T-helper 17 cell (primary cell): ENCODE results near the gene DNAAF2. TPM values are rescaled to one million over a fixed set of nuclear protein-coding genes. Genes with fewer than 3 reads are reported as not detected.
A peak's percentile ranks its signal among the peaks of the same experiment; 100 is the strongest.
"Not testable (repeated sequence)": the region's sequence is repeated elsewhere in the genome, so short reads cannot be mapped to it uniquely, and the experiment has no call there.

Experiments used
- ATAC-seq: fragments of 150-1000 bp; cut with Tn5 transposase; 2 replicates; pipeline ENCODE4 v1.10.0; 2021; ENCODE audit warnings: mild to moderate bottlenecking, moderate library complexity
- DNase-seq, 3 donors: peaks; one replicate each; pipeline versions ENCODE4 v3.0.0 to v3.0.0-alpha.2; 2020 to 2021
- H3K9me3 ChIP-seq: one replicate; pipeline ENCODE4 v1.7.0; 2013; ENCODE audit warnings: low read length, mild to moderate bottlenecking; ENCODE audit not compliant: control insufficient read depth, poor library complexity, severe bottlenecking
- H3K27ac Mint-ChIP-seq: one replicate; pipeline ENCODE4 v1.8.0; 2022; ENCODE audit warnings: mild to moderate bottlenecking, moderate library complexity, mixed read lengths
- H3K27me3 Mint-ChIP-seq: one replicate; pipeline ENCODE4 v1.8.0; 2022; ENCODE audit warnings: mixed read lengths
- H3K36me3 Mint-ChIP-seq: one replicate; pipeline ENCODE4 v1.8.0; 2022; ENCODE audit warnings: low read depth, mixed read lengths
- H3K4me1 Mint-ChIP-seq: one replicate; pipeline ENCODE4 v1.8.0; 2022; ENCODE audit warnings: mild to moderate bottlenecking, mixed read lengths
- H3K4me3 Mint-ChIP-seq: one replicate; pipeline ENCODE4 v1.8.0; 2022; ENCODE audit warnings: mild to moderate bottlenecking, moderate library complexity, mixed read lengths
- total RNA-seq, 4 donors: library from RNA in 2 of 4; stranded (reverse) in 2 of 4; gene quantifications; one replicate each; pipeline ENCODE4 v1.2.3 and lab custom pipeline; 2022 to 2026

Gene DNAAF2
- total RNA-seq, 2 donors from 2014 or later = 25.7 to 34.0 TPM

DNA sequence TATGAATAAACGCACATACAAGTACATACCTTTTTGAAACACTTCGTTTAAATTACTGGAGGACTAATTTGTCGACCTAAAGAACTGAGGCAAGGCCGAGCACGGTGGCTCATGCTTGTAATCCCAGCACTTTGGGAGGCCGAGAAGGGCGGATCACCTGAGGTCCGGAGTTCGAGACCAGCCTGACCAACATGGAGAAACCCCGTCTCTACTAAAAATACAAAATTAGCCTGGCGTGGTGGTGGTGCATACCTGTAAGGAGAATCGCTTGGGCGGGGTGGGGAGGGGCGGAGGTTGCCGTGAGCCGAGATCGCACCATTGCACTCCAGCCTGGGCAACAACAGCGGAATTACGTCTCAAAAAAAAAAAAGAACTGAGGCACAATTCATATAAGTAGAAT is 15.8 kb downstream of the DNAAF2 start:
- not testable (repeated sequence) for DNase-seq, H3K9me3 ChIP-seq, ATAC-seq, H3K27me3 Mint-ChIP-seq
- H3K36me3 Mint-ChIP-seq = peaks cover 11% of the 10 kb centered on the region
- H3K4me3 Mint-ChIP-seq = peak overlapping the region; percentile 96
- H3K27ac Mint-ChIP-seq = peak overlapping the region; percentile 99
- H3K4me1 Mint-ChIP-seq = peaks cover 31% of the 10 kb centered on the region

DNA sequence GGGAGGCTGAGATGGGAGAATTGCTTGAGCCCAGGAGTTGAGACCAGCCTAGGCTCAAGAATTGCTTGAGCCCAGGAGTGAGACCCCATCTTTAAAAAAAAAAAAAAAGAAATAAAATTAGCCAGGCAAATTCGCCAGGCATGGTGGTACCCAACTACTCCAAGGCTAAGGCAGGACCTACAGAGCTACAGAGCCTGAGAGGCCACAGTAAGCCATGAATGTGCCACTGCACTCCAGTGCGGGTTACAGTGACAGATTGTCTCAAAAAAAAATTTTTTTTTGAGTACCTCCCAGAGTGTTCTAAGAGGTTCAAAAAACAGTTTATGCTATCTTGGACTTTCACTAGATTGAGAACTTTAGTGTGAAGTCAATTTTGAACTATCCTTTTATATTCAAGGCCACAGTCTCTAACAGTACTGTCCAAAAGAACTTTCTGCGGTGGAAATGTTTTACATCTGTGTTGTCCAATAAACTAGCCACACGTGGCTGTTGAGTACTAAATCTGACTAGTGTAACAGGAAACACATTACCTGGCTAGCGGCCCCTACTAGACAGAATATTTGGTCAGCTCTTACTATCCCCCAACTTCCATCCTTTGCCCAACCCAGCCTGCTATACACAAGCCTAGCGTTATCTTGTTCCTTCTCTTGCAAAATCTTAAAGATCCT is 17.1 kb downstream of the DNAAF2 start:
- ATAC-seq (no peak), DNase-seq (no peak)
- Mint-ChIP-seq H3K27ac (peak overlapping the region; percentile 99), H3K4me3 (peak overlapping the region; percentile 96), H3K36me3 (peaks cover 11% of the 10 kb centered on the region), H3K4me1 (peaks cover 30% of the 10 kb centered on the region), H3K27me3 (no peaks in the 10 kb centered on the region)
- no peaks in the 10 kb centered on the region for H3K9me3 ChIP-seq

DNA sequence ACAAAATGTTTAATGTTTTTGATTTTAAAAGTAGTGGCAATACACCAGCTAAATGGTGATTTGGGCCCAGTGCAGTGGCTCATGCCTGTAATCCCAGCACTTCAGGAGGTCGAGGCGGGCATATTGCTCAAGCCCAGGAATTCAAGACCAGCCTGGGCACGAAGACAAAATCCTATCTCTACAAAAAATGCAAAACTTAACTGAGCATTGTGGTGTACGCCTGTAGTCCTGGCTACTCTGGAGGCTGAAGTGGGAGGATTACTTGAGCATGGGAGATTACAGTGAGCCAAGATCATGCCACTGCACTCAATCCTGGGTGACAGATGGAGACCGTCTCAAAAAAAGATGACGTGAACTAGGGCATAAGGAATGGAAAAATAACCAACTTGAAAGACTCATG is 19.3 kb downstream of the DNAAF2 start:
- H3K4me3 Mint-ChIP-seq = no peak overlapping the region

DNA sequence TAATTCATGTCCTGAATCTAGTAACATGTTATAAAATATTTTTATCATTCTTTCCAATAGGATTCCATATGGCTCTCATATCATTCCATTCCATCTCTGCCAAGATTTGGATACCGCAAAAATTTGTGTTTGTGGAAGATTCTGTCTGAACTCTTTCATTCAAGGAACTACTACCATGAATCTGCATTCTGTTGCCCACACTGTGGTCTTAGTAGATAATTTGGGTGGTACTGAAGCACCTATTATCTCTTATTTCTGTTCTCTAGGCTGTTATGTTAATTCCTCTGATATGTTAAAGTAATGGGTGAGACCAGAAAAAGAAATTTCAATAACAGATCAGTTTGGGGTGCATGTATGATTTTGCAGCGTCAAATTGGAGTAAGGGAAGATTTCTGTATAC is 20.8 kb downstream of the DNAAF2 start:
- no peaks in the 10 kb centered on the region for H3K9me3 ChIP-seq
- DNase-seq = no peak
- Mint-ChIP-seq H3K27ac (no peak overlapping the region), H3K4me1 (peaks cover 18% of the 10 kb centered on the region), H3K36me3 (peaks cover 6% of the 10 kb centered on the region), H3K27me3 (no peaks in the 10 kb centered on the region), H3K4me3 (no peak overlapping the region)
- no peak for ATAC-seq

More for the DNA sequence above, 19.3 kb downstream of the DNAAF2 start:
- ATAC-seq = no peak
- DNase-seq = no peak
- Mint-ChIP-seq H3K27me3 (no peaks in the 10 kb centered on the region), H3K4me1 (peaks cover 22% of the 10 kb centered on the region), H3K36me3 (peaks cover 10% of the 10 kb centered on the region), H3K27ac (peak overlapping the region; percentile 99)
- H3K9me3 ChIP-seq = no peaks in the 10 kb centered on the region

DNA sequence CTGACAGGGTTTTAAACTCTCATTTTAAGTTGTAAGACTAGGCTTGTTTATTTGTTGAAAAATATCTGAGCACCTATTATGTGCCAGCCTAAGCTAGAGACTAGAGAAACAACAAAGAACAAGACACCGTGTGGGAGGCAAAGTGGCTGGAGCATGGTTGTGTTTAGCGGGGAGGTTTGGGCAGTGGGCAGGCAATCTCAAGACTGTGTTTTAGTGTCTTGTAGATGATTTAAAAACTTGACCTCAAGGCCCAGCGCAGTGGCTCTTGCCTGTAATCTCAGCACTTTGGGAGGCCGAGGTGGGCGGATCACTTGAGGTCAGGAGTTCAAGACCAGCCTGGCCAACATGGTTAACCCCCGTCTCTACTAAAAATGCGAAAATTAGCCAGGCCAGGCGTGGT is 22.4 kb downstream of the DNAAF2 start:
- ATAC-seq = no peak
- Mint-ChIP-seq H3K4me1 (peaks cover 9% of the 10 kb centered on the region), H3K36me3 (no peaks in the 10 kb centered on the region), H3K27ac (peak overlapping the region; percentile 6), H3K4me3 (no peak overlapping the region), H3K27me3 (no peaks in the 10 kb centered on the region)
- no peaks in the 10 kb centered on the region for H3K9me3 ChIP-seq
- DNase-seq = no peak

DNA sequence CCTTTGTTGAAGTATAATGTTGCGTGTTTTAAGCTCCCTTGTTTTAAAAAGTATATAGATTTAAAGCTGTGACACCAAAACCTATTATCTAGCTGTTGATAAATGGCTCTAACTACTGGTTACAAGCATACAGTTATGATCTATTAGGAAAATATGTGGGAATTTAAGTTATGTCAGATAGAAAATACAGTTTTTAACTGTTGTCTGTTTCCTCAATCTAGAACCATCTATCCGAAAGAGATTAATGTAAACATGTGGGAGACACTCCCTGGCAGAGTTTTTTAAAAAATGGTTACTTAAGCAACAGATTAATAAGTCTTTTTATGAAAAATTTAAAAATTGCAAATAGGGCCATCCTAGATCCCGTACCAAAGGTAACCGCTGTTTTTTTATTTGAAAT is 22.8 kb downstream of the DNAAF2 start:
- DNase-seq (no peak), ATAC-seq (no peak)
- Mint-ChIP-seq H3K27me3 (no peaks in the 10 kb centered on the region), H3K27ac (peak overlapping the region; percentile 6), H3K4me1 (peaks cover 5% of the 10 kb centered on the region), H3K4me3 (no peak overlapping the region), H3K36me3 (no peaks in the 10 kb centered on the region)
- no peaks in the 10 kb centered on the region for H3K9me3 ChIP-seq

DNA sequence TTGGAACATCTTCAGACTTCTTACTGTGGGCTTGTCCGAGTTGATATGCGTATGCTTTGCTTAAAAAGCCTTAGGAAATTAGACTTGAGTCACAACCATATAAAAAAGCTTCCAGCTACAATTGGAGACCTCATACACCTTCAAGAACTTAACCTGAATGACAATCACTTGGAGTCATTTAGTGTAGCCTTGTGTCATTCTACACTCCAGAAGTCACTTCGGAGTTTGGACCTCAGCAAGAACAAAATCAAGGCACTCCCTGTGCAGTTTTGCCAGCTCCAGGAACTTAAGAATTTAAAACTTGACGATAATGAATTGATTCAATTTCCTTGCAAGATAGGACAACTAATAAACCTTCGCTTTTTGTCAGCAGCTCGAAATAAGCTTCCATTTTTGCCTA is 27.5 kb downstream of the DNAAF2 start:
- DNase-seq (no peak), ATAC-seq (no peak)
- no peaks in the 10 kb centered on the region for H3K9me3 ChIP-seq
- no peak overlapping the region for H3K27ac Mint-ChIP-seq
- H3K36me3 Mint-ChIP-seq = no peaks in the 10 kb centered on the region
- H3K4me3 Mint-ChIP-seq = no peak overlapping the region
- no peaks in the 10 kb centered on the region for H3K4me1 Mint-ChIP-seq
- no peaks in the 10 kb centered on the region for H3K27me3 Mint-ChIP-seq

DNA sequence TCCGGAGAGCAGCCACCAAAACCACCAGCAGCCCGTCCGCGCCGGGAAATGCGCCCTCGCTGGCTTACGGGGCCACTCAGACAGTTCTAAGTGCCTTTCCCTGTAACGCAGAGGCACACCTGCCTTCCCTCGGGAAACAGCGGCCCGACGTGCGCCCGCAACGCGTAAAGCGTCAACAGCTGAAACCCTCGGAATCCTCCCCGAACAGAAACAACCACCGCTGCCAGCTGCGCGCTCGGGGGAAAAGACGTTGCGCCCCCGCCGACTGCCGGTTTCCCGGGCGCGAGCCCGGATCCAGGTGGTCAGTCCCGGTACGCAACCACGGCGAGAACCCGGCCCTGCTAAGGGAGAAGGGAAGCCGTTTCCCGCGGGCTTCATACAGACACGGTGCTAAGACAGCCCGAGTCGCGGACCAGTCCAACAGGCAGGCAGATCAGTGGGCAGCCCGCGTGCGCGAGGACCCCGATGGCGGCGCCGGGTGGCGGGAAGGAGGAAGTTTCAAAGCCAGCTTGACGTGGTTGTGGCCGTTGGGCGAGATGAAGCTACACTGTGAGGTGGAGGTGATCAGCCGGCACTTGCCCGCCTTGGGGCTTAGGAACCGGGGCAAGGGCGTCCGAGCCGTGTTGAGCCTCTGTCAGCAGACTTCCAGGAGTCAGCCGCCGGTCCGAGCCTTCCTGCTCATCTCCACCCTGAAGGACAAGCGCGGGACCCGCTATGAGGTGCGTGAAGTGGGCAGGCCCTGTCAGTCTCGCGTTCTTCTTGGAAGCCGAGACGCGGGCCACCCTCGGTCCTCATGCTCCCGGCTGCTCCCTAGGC is 36.4 kb downstream of the DNAAF2 start, which contains the start of gene LRR1:
Gene LRR1 (plus strand): TSS at position 456 of the 816 bp plus-strand sequence. CDS start 81 bp downstream, at position 537.
- peaks cover 16% of the 10 kb centered on the region for H3K4me1 Mint-ChIP-seq
- no peaks in the 10 kb centered on the region for H3K9me3 ChIP-seq
- ATAC-seq (peak; percentile 88), DNase-seq (peak; percentile 73 to 90 (median 75))
- no peaks in the 10 kb centered on the region for H3K36me3 Mint-ChIP-seq
- no peaks in the 10 kb centered on the region for H3K27me3 Mint-ChIP-seq
- H3K4me3 Mint-ChIP-seq = peak within 1 kb of the TSS; percentile 98
- H3K27ac Mint-ChIP-seq = peak within 1 kb of the TSS; percentile 99

DNA sequence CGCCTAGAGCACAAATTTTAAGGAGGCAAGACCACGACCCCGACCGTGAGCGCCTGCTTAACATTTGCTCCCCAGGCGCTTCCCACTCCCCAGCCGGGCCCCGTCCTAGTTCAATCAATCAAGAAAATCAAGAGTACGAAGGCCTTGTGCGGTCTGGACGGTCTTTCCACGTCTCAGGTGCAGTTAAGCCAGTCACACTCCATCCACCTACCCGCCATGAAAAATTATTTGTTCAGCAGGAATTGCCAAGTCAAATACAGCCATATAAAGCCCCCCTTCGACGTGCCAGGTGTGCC is 36.9 kb downstream of the DNAAF2 start:
- H3K9me3 ChIP-seq = no peaks in the 10 kb centered on the region
- Mint-ChIP-seq H3K27ac (peak overlapping the region; percentile 99), H3K4me3 (peak overlapping the region; percentile 98), H3K27me3 (no peaks in the 10 kb centered on the region), H3K4me1 (peaks cover 16% of the 10 kb centered on the region), H3K36me3 (no peaks in the 10 kb centered on the region)
- DNase-seq (no peak), ATAC-seq (peak; percentile 5)

DNA sequence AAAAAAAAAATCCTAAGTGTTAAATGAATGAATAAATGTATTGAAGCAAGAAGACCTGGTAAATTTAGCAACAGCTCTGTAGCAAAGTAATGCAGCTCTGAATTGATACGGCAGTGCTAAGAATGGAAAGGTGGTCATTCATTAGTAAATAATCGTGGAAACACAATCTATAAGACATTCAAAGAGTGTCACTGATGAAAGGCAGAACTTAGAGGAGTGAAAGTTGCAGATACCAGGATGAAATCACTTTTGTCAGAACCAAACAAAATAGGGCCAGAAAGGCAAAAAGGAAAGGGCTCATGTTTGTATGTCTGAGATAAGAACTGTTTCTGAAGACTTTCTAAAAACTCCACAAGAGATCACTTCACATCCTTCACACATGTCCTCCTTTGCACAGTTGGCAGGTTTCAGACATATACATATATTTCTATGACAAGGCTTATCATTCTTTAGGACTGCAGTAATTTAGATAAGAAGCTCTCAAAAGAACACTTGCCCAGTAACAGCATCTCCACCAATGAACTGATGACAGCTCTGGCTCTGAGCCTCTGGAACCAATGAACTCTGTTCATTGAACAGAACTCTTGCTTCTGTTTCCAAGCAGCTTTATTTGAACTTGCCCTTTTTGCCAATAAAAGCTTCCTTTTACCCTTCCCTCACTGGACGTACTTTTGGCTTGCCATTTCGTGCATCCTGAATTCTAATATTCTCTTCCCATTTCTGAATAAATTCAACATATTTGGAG is 40.5 kb downstream of the DNAAF2 start:
- DNase-seq (no peak), ATAC-seq (no peak)
- H3K27ac Mint-ChIP-seq = no peak overlapping the region
- H3K36me3 Mint-ChIP-seq = no peaks in the 10 kb centered on the region
- H3K4me1 Mint-ChIP-seq = peaks cover 9% of the 10 kb centered on the region
- H3K9me3 ChIP-seq = no peaks in the 10 kb centered on the region
- H3K4me3 Mint-ChIP-seq = no peak overlapping the region
- no peaks in the 10 kb centered on the region for H3K27me3 Mint-ChIP-seq

DNA sequence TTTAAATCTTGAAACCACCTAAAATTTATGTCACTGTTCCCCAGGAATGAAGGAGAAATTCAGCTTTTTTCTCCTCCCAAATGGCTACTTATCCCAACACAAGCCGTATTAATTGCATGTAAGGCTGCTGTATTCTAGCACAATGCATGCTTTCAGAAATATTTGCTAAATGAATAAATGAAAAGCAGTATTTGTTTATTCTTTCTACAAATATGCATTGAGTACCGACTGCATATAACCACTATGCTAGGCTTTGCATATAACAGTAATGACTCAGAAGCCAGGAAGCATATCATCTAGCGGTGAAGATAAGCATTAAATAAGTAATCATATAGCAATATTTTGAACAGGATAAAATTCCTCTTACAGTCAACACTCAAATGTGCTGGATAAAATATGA is 42.0 kb downstream of the DNAAF2 start:
- Mint-ChIP-seq H3K36me3 (no peaks in the 10 kb centered on the region), H3K4me3 (no peak overlapping the region), H3K4me1 (peaks cover 5% of the 10 kb centered on the region), H3K27me3 (no peaks in the 10 kb centered on the region), H3K27ac (no peak overlapping the region)
- ATAC-seq = no peak
- no peaks in the 10 kb centered on the region for H3K9me3 ChIP-seq
- DNase-seq = no peak

DNA sequence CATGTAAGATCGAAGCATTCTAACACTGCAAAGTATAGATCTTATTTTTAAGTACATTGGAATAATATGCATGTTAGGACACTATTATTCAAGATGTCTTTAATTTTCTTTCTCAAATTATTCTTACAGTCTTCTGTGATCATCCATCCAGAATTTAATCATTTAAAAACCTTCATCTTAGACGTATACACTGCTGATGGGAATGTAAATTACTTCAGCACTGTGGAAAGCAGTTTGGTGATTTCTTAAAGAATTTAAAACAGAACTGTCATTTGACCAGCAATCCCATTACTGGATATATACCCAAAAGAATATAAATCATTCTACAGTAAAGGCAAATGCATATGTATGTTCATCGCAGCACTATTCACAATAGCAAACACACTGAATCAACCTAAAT is 45.7 kb downstream of the DNAAF2 start:
- Mint-ChIP-seq H3K4me1 (peaks cover 13% of the 10 kb centered on the region), H3K4me3 (no peak overlapping the region), H3K27ac (peak overlapping the region; percentile 84), H3K27me3 (no peaks in the 10 kb centered on the region), H3K36me3 (peaks cover 3% of the 10 kb centered on the region)
- no peaks in the 10 kb centered on the region for H3K9me3 ChIP-seq
- DNase-seq = no peak
- ATAC-seq = no peak

DNA sequence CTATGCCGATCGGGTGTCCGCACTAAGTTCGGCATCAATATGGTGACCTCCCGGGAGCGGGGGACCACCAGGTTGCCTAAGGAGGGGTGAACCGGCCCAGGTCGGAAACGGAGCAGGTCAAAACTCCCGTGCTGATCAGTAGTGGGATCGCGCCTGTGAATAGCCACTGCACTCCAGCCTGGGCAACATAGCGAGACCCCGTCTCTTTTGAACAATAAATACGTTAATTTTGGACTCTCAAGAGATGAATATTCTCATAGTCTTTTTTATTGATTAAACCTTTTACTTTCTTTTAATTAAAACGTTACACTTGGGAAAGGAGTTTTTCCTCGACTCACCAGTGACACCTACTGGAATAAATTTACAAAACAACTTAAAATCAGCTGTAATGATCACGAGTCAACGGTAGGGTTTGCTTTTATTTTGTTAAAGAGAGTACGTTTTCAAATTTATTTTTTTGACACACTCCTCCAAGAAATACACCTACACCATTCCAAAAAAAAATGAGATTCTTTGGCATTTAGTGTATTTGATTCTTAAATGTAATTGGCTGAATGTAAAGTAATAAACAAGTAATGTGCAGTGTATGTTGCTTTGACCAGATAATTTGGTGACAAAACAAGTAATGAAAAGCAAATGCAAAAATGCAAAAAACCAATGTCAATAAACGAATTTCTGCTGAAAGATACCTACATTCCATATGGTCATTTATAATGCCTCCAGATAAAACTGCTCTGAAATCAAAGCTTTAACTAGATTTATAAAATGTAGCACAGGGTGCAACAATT is 48.2 kb downstream of the DNAAF2 start:
- peak overlapping the region; percentile 97 for H3K4me3 Mint-ChIP-seq
- no peaks in the 10 kb centered on the region for H3K27me3 Mint-ChIP-seq
- ATAC-seq = peak; percentile 50
- peaks cover 30% of the 10 kb centered on the region for H3K4me1 Mint-ChIP-seq
- no peaks in the 10 kb centered on the region for H3K9me3 ChIP-seq
- peak in 1 of 3 donors; percentile 20 for DNase-seq
- peak overlapping the region; percentile 96 for H3K27ac Mint-ChIP-seq
- H3K36me3 Mint-ChIP-seq = peaks cover 6% of the 10 kb centered on the region
